ENCODE data around the gene DNAL4. TPM values are rescaled to one million over a fixed set of nuclear protein-coding genes. Genes with fewer than 3 reads are reported as not detected.

DNAL4 gene
- total RNA-seq, 1 donor from 2014 or later, result 14.7 TPM

GRCh38 chr22:38789606-38790005 is 4.3 kb downstream of the DNAL4 start:
- no peak for DNase-seq (ENCODE audit: extremely low spot score in 2 of 2)
- no peak for TF ChIP-seq POLR2A (IDR thresholded peaks at IDR 0.05)
- no peak for TF ChIP-seq CTCF (IDR thresholded peaks at IDR 0.05)
- TF ChIP-seq POLR2AphosphoS5 (IDR thresholded peaks at IDR 0.05; ENCODE audit: insufficient read depth in 1 of 2, low read depth in 1 of 2), result no peak
- Histone ChIP-seq H3K4me3 (no peak overlapping the region), H3K27me3 (no peaks in the 10 kb centered on the region), H3K4me1 (peaks cover 32% of the 10 kb centered on the region), H3K36me3 (peaks cover 0 to 3% of the 10 kb centered on the region in 2 donors), H3K9me3 (no peaks in the 10 kb centered on the region), H3K27ac (peak overlapping the region; percentile 82)
- intact Hi-C loops (cut with DNase I), result no loop called here

- H3K27me3 ChIP-seq, result no peaks in the 10 kb centered on the region
- H3K9me3 ChIP-seq, result no peaks in the 10 kb centered on the region
- H3K4me1 ChIP-seq, result peaks cover 28% of the 10 kb centered on the region
- no peak for DNase-seq (ENCODE audit: extremely low spot score in 2 of 2)
- TF ChIP-seq POLR2AphosphoS5 (IDR thresholded peaks at IDR 0.05; ENCODE audit: insufficient read depth in 1 of 2, low read depth in 1 of 2) (no peak), CTCF (IDR thresholded peaks at IDR 0.05) (no peak)
- intact Hi-C loops (cut with DNase I), result no loop called here
- peak overlapping the region; percentile 82 for H3K27ac ChIP-seq
- no peak overlapping the region for H3K4me3 ChIP-seq
- peaks cover 0 to 3% of the 10 kb centered on the region in 2 donors for H3K36me3 ChIP-seq
These were observed 5.1 kb downstream of the DNAL4 start for GRCh38 chr22:38788846-38789245.

GRCh38 chr22:38788021-38788816 is 5.7 kb downstream of the DNAL4 start:
- DNase-seq (ENCODE audit: extremely low spot score in 2 of 2), result no peak
- H3K36me3 ChIP-seq, result peaks cover 0 to 3% of the 10 kb centered on the region in 2 donors
- H3K9me3 ChIP-seq, result no peaks in the 10 kb centered on the region
- peaks cover 28% of the 10 kb centered on the region for H3K4me1 ChIP-seq
- no peak overlapping the region for H3K4me3 ChIP-seq
- H3K27ac ChIP-seq, result peak overlapping the region; percentile 82
- intact Hi-C loops (cut with DNase I), result no loop called here
- TF ChIP-seq POLR2A (IDR thresholded peaks at IDR 0.05) (no peak), POLR2AphosphoS5 (IDR thresholded peaks at IDR 0.05; ENCODE audit: insufficient read depth in 1 of 2, low read depth in 1 of 2) (peak; percentile 13 to 63)
- no peaks in the 10 kb centered on the region for H3K27me3 ChIP-seq

- Histone ChIP-seq H3K27ac (no peak overlapping the region), H3K36me3 (peaks cover 0 to 3% of the 10 kb centered on the region in 2 donors), H3K9me3 (no peaks in the 10 kb centered on the region), H3K4me1 (peaks cover 32% of the 10 kb centered on the region), H3K27me3 (no peaks in the 10 kb centered on the region), H3K4me3 (no peak overlapping the region)
- intact Hi-C loops (cut with DNase I), result no loop called here
- DNase-seq (ENCODE audit: extremely low spot score in 2 of 2), result no peak
- TF ChIP-seq POLR2A (IDR thresholded peaks at IDR 0.05) (no peak), POLR2AphosphoS5 (IDR thresholded peaks at IDR 0.05; ENCODE audit: insufficient read depth in 1 of 2, low read depth in 1 of 2) (no peak), CTCF (IDR thresholded peaks at IDR 0.05) (no peak)
These were observed 7.3 kb downstream of the DNAL4 start for GRCh38 chr22:38786631-38787030.

- Histone ChIP-seq H3K9me3 (no peaks in the 10 kb centered on the region), H3K4me1 (peaks cover 32% of the 10 kb centered on the region), H3K27ac (no peak overlapping the region), H3K36me3 (peaks cover 0 to 14% of the 10 kb centered on the region in 2 donors), H3K27me3 (no peaks in the 10 kb centered on the region), H3K4me3 (no peak overlapping the region)
- intact Hi-C loops (cut with DNase I), result no loop called here
- TF ChIP-seq CTCF (IDR thresholded peaks at IDR 0.05) (no peak), POLR2AphosphoS5 (IDR thresholded peaks at IDR 0.05; ENCODE audit: insufficient read depth in 1 of 2, low read depth in 1 of 2) (no peak), POLR2A (IDR thresholded peaks at IDR 0.05) (no peak)
- no peak for DNase-seq (ENCODE audit: extremely low spot score in 2 of 2)
These were observed 9.1 kb downstream of the DNAL4 start for GRCh38 chr22:38784856-38785255.

All from vagina (tissue), 2 donors.